Activated naive CD8-positive, alpha-beta T cell (primary cell): ENCODE measurements around the gene CDC42BPB.

Experiments
- H3K27ac Mint-ChIP-seq: one replicate; pipeline ENCODE4 v1.8.0; 2021; ENCODE audit warnings: mixed read lengths
- H3K27me3 Mint-ChIP-seq: one replicate; pipeline ENCODE4 v1.8.0; 2021; ENCODE audit warnings: mixed read lengths
- H3K36me3 Mint-ChIP-seq: one replicate; pipeline ENCODE4 v1.8.0; 2021; ENCODE audit warnings: mixed read lengths
- H3K4me1 Mint-ChIP-seq: one replicate; pipeline ENCODE4 v1.8.0; 2021; ENCODE audit warnings: low read depth, mixed read lengths
- H3K4me3 Mint-ChIP-seq: one replicate; pipeline ENCODE4 v1.8.0; 2021; ENCODE audit warnings: mild to moderate bottlenecking, mixed read lengths
- H3K9me3 Mint-ChIP-seq: one replicate; pipeline ENCODE4 v1.8.0; 2021; ENCODE audit warnings: low read depth, mixed read lengths

Gene CDC42BPB

DNA sequence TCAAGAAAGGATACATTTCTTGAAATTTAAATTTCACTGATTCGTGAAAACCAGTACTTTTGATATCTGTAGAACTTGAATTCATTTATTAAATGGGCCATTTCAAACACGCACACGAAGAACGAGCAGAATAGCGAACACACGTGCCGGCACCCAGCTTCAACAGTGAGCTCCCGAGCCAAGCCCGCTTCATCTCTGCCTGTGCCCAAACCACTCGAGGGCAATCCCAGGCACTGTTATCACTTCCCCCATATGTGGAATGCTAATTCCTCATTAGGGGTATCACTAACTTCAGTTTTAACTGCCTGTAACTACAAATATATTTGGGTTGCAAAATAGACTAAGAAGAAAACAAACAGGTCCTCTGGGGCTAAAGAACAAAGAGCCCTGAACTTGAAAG is 86.9 kb downstream of the CDC42BPB start:
- Mint-ChIP-seq H3K27me3 (no peaks in the 10 kb centered on the region), H3K4me1 (no peaks in the 10 kb centered on the region), H3K27ac (no peak overlapping the region), H3K36me3 (peaks cover 12% of the 10 kb centered on the region), H3K9me3 (no peaks in the 10 kb centered on the region), H3K4me3 (no peak overlapping the region)

- peaks cover 12% of the 10 kb centered on the region for H3K36me3 Mint-ChIP-seq
- H3K27me3 Mint-ChIP-seq, result no peaks in the 10 kb centered on the region
- no peak overlapping the region for H3K27ac Mint-ChIP-seq
- no peaks in the 10 kb centered on the region for H3K9me3 Mint-ChIP-seq
- no peaks in the 10 kb centered on the region for H3K4me1 Mint-ChIP-seq
- H3K4me3 Mint-ChIP-seq, result no peak overlapping the region
Observed at GRCh38 chr14:102969901-102970300, 87.4 kb downstream of the CDC42BPB start.

DNA sequence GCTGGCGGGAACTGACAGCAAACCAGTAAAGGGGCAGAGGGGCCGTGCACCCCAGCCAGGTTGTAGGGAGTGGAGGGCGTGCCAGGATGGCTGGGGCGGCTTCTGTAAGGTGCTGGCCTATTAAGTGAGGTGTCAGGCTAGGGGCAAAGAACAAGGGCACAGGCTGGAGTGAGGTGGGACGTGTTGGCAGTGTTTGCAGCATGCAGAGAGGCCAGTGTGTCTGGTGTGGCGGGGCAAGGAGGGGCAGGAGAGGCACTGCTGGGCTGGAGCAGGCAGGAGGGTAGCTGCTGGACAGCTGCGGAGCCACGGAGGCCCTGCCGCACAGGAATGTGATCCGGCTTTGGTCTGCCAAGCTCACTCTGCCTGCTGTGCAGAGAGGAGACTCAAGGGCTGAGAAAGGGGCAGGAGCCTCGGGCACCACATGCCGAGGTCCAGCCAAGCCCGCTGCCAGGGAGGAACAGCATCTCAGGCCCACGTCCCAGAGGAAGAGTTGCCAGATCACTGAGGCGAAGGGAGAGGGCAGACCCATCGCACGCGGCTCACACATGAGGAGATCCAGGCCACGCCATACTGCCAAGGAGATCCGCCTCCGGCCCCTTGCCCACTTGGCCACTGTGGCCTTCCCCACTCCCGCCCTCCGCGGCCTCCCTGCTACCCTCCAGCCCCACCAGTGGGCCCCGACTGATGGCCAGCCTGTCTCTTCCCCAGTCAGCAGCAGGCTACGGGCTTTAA is 88.1 kb downstream of the CDC42BPB start:
- Mint-ChIP-seq H3K36me3 (peaks cover 12% of the 10 kb centered on the region), H3K9me3 (no peaks in the 10 kb centered on the region), H3K4me1 (no peaks in the 10 kb centered on the region), H3K27ac (no peak overlapping the region), H3K4me3 (no peak overlapping the region), H3K27me3 (no peaks in the 10 kb centered on the region)

GRCh38 chr14:102968306-102968705 is 89.0 kb downstream of the CDC42BPB start:
- peaks cover 10% of the 10 kb centered on the region for H3K36me3 Mint-ChIP-seq
- H3K27me3 Mint-ChIP-seq, result no peaks in the 10 kb centered on the region

DNA sequence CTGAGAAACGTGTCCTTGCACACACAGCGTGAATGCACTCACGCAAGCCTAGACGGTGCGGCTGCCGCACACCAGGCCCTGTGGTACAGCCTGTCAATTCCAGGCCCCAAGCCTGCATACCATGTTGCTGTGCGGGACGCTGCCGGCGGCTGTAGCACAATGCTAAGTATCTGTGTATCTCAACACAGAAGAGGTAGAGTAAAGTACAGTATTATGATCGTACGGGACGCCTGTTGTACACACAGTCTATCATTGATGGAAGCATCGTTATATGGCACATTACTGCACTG is 89.9 kb downstream of the CDC42BPB start:
- Mint-ChIP-seq H3K36me3 (peaks cover 10% of the 10 kb centered on the region), H3K4me3 (no peak overlapping the region), H3K27ac (no peak overlapping the region), H3K4me1 (no peaks in the 10 kb centered on the region), H3K9me3 (no peaks in the 10 kb centered on the region), H3K27me3 (no peaks in the 10 kb centered on the region)

More at GRCh38 chr14:102968306-102968705, 89.0 kb downstream of the CDC42BPB start:
- no peak overlapping the region for H3K4me3 Mint-ChIP-seq
- H3K27ac Mint-ChIP-seq, result no peak overlapping the region
- no peaks in the 10 kb centered on the region for H3K4me1 Mint-ChIP-seq
- no peaks in the 10 kb centered on the region for H3K9me3 Mint-ChIP-seq

- Mint-ChIP-seq H3K27ac (no peak overlapping the region), H3K27me3 (no peaks in the 10 kb centered on the region), H3K9me3 (no peaks in the 10 kb centered on the region), H3K4me1 (no peaks in the 10 kb centered on the region), H3K4me3 (no peak overlapping the region), H3K36me3 (peaks cover 10% of the 10 kb centered on the region)
Observed at GRCh38 chr14:102966681-102967505, 90.5 kb downstream of the CDC42BPB start.

- H3K4me1 Mint-ChIP-seq, result no peaks in the 10 kb centered on the region
- no peak overlapping the region for H3K27ac Mint-ChIP-seq
- H3K9me3 Mint-ChIP-seq, result no peaks in the 10 kb centered on the region
- no peak overlapping the region for H3K4me3 Mint-ChIP-seq
- H3K27me3 Mint-ChIP-seq, result no peaks in the 10 kb centered on the region
- H3K36me3 Mint-ChIP-seq, result peaks cover 5% of the 10 kb centered on the region
Observed at GRCh38 chr14:102965971-102966655, 91.2 kb downstream of the CDC42BPB start.

- H3K4me3 Mint-ChIP-seq, result no peak overlapping the region
- H3K27ac Mint-ChIP-seq, result no peak overlapping the region
- H3K9me3 Mint-ChIP-seq, result no peaks in the 10 kb centered on the region
- no peaks in the 10 kb centered on the region for H3K4me1 Mint-ChIP-seq
- no peaks in the 10 kb centered on the region for H3K27me3 Mint-ChIP-seq
- peaks cover 5% of the 10 kb centered on the region for H3K36me3 Mint-ChIP-seq
Observed at GRCh38 chr14:102965282-102965681, 92.1 kb downstream of the CDC42BPB start.

DNA sequence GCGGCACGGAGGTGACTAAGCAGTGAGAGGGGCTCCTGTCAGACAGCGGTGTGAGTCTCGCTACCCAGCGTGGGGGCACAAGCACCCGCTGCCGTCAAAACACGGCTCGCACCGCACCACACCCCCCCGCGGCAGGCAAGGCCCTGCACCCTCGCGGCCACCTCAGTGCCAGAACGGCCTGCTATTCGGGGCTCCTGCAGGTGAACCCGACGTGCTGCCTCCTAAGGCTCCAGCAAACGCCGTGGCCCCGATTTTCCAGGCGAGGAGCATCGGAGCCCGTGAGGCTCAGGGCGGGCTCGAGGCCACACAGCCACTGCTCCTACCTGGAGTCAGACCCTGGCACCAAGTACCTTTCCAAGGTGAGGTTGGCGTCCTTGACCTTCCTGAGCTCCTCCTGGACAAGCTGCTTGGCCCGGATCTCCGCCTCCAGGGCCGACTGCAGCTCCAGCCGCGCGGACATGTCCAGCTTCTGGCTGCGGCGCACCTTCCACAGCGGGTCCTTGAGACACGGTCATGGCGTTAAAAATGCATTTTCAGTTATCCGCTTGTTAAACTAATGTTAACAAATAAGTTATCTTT is 93.1 kb downstream of the CDC42BPB start:
- no peaks in the 10 kb centered on the region for H3K4me1 Mint-ChIP-seq
- peaks cover 8% of the 10 kb centered on the region for H3K36me3 Mint-ChIP-seq

GRCh38 chr14:102962111-102962627 is 95.2 kb downstream of the CDC42BPB start:
- Mint-ChIP-seq H3K4me1 (no peaks in the 10 kb centered on the region), H3K27ac (no peak overlapping the region), H3K9me3 (no peaks in the 10 kb centered on the region), H3K27me3 (no peaks in the 10 kb centered on the region), H3K36me3 (peaks cover 13% of the 10 kb centered on the region), H3K4me3 (no peak overlapping the region)

More for the DNA sequence above, 93.1 kb downstream of the CDC42BPB start:
- Mint-ChIP-seq H3K9me3 (no peaks in the 10 kb centered on the region), H3K27me3 (no peaks in the 10 kb centered on the region), H3K27ac (no peak overlapping the region), H3K4me3 (no peak overlapping the region)

DNA sequence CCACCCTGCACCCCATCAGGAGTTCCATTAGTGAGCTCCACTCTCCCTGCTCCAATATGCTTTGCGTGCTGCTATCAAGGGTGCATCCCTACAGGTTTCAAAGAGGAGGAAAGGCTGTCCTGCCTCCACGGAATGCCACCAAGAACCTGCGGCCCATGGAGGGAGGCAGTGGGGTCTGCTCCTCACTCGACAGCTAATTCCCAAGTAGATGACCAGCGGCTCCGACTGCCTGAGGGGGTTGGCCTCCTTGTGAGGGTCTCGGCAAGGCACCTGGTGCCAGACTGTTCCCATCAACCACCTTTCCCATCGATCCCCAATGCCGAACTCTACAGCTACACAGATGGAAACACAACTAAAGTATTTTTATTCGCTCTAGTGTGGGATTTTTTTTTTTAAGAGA is 98.9 kb downstream of the CDC42BPB start:
- Mint-ChIP-seq H3K4me3 (no peak overlapping the region), H3K4me1 (no peaks in the 10 kb centered on the region), H3K27me3 (no peaks in the 10 kb centered on the region), H3K9me3 (no peaks in the 10 kb centered on the region), H3K36me3 (peaks cover 9% of the 10 kb centered on the region), H3K27ac (no peak overlapping the region)

GRCh38 chr14:102957222-102957621 is 100.1 kb downstream of the CDC42BPB start:
- H3K4me1 Mint-ChIP-seq, result no peaks in the 10 kb centered on the region
- no peaks in the 10 kb centered on the region for H3K27me3 Mint-ChIP-seq
- H3K27ac Mint-ChIP-seq, result no peak overlapping the region
- H3K9me3 Mint-ChIP-seq, result no peaks in the 10 kb centered on the region
- no peak overlapping the region for H3K4me3 Mint-ChIP-seq
- H3K36me3 Mint-ChIP-seq, result peaks cover 9% of the 10 kb centered on the region

DNA sequence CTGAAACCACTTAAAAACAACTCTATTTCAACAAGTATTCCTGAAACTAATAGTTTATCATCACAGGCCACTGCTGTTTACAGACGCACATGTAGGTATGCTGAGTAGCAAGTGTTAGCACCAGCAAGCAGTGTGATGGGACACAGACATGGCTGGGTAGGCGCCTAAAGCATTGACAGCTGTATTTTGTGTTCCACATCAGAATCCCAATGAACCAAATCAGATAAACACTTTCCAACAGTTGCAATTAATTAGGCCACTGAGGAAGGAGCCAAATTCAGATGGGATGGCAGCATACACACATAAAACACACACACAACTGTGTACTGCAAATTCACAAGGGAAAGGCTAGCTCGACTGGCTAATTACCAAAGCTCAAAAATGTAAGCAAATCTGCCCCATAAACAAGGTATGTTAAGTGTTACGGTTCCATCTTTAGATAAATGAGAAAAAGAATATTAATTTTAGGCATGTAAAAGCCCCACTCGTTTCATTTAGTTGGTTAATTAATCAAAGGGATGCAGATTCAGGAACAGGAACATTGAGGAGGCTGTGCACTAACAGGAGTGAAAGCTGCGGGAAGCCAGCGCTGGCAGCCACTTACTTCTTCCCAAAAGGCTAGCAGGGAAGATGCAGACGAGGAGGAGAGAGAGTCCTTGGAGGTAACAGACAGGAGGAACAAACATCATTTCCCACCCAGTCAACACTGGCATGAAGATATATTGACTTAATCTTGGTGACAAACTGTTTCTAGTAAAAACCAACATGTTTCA is 101.5 kb downstream of the CDC42BPB start:
- peaks cover 9% of the 10 kb centered on the region for H3K36me3 Mint-ChIP-seq

GRCh38 chr14:102954081-102954789 is 103.1 kb downstream of the CDC42BPB start:
- Mint-ChIP-seq H3K27me3 (no peaks in the 10 kb centered on the region), H3K4me1 (peaks cover 7% of the 10 kb centered on the region), H3K27ac (no peak overlapping the region), H3K9me3 (no peaks in the 10 kb centered on the region), H3K4me3 (no peak overlapping the region), H3K36me3 (peaks cover 9% of the 10 kb centered on the region)

More for the DNA sequence above, 101.5 kb downstream of the CDC42BPB start:
- Mint-ChIP-seq H3K27me3 (no peaks in the 10 kb centered on the region), H3K4me3 (no peak overlapping the region), H3K9me3 (no peaks in the 10 kb centered on the region), H3K4me1 (no peaks in the 10 kb centered on the region), H3K27ac (no peak overlapping the region)
